ENCODE results near the gene VTA1. TPM values are rescaled to one million over a fixed set of nuclear protein-coding genes. Genes with fewer than 3 reads are reported as not detected.
"Not testable (repeated sequence)": the region's sequence is repeated elsewhere in the genome, so short reads cannot be mapped to it uniquely, and the experiment has no call there.

Gene VTA1, protein sequence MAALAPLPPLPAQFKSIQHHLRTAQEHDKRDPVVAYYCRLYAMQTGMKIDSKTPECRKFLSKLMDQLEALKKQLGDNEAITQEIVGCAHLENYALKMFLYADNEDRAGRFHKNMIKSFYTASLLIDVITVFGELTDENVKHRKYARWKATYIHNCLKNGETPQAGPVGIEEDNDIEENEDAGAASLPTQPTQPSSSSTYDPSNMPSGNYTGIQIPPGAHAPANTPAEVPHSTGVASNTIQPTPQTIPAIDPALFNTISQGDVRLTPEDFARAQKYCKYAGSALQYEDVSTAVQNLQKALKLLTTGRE
- 10 to 100 TPM; 37.0 to 37.6 TPM for total RNA-seq

DNA sequence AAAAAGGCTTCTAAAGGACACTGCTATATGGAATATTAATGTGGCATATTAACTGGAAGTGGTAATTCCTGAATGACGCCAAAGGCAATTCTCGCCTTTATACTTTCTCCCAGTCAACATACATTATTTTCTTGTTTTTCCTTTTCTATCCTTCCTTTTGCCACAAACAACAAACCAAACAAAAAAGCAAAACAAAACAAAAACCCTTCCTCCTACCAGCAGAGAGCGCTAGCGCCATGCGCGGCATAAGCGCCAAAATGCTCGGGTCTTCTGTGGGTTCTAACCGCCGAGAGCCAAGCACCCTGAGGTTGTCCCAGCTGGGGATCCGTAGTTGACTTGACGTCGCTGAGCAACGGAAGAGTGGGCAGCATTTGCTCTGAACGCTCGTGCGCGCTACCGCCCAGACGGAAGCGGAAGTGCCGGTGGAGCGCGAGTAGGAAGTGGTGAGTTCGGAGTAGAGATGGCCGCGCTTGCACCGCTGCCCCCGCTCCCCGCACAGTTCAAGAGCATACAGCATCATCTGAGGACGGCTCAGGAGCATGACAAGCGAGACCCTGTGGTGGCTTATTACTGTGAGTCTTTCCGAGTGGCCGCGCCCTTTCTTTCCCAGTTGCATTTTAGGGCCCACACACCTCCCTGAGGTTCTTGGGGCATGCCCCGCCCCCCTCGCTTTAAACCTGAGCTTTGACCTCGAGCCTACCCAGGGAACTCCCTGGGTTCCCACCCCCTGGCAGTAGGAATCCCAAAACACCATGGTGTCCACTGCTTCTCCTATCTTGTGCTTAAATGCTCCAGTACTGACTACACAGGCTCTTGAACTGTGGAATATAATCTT is at the start of gene VTA1, which contains the start of gene NMBR:
VTA1 (plus strand) TSS at position 436 of the 835 bp plus-strand sequence; CDS start at position 461, 25 bp downstream.
NMBR (minus strand) TSS at position 295 of the 835 bp plus-strand sequence. CDS start 58,464 bp downstream, outside the sequence.
- Mint-ChIP-seq H3K36me3 (ENCODE audit: low read depth) (peaks cover 28% of the 10 kb centered on the region), H3K27me3 (no peaks in the 10 kb centered on the region), H3K9me3 (no peaks in the 10 kb centered on the region), H3K27ac (peak within 1 kb of the TSS; percentile 83), H3K4me3 (peak within 1 kb of the TSS; percentile 94), H3K4me1 (peaks cover 48% of the 10 kb centered on the region)
- CTCF ChIA-PET: interaction anchor here (1.0 to 3.1 kb wide), 10 partner anchors 9 to 328 kb away, joined by 3 to 37 read pairs (median 5); no protein-coding TSS in a partner anchor
- peak; percentile 97 for DNase-seq
- POLR2A ChIA-PET: interaction anchor here (0.8 to 2.1 kb wide), 3 partner anchors 9 to 61 kb away, joined by 3 to 16 read pairs (median 7); no protein-coding TSS in a partner anchor

DNA sequence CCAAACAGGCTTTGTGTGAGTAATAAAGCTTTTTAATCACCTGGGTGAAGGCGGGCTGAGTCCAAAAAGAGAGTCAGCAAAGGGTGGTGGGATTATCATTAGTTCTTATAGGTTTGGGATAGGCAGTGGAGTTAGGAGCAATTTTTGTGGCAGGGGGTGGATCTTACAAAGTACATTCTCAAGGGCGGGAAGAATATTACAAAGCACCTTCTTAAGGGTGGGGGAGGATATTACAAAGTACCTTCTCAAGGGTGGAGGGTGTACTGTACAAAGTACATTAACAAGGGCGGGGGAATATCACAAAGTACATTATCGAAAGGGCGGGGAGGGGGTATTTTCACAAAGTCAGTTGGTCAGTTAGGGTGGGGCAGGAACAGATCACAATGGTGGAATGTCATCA is 42.2 kb upstream of the VTA1 start:
- H3K27ac Mint-ChIP-seq; H3K27me3 Mint-ChIP-seq; CTCF ChIA-PET; H3K4me1 Mint-ChIP-seq; H3K9me3 Mint-ChIP-seq; DNase-seq; POLR2A ChIA-PET; H3K36me3 Mint-ChIP-seq (ENCODE audit: low read depth); H3K4me3 Mint-ChIP-seq: not testable (repeated sequence)

DNA sequence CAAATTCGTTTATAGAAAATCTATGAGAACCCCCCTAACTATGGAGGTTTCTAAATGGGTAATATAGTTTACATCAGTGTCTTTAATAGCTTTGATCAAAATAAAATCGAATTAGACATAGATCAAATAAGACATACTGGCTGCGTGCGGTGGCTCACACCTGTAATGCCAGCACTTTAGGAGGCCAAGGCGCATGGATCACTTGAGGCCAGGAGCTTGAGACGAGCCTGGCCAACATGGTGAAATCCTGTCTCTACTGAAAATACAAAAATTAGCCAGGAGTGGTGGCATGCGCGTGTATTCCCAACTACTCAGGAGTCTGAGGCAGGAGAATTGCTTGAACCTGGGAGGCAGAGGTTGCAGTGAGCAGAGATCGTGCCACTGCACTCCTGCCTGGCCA is 36.2 kb upstream of the VTA1 start:
- H3K27ac Mint-ChIP-seq; H3K36me3 Mint-ChIP-seq (ENCODE audit: low read depth); DNase-seq; POLR2A ChIA-PET; H3K27me3 Mint-ChIP-seq; H3K9me3 Mint-ChIP-seq; H3K4me3 Mint-ChIP-seq; H3K4me1 Mint-ChIP-seq: not testable (repeated sequence)
- CTCF ChIA-PET: interaction anchor here (1.1 to 1.5 kb wide), 4 partner anchors 8 to 426 kb away, joined by 3 to 4 read pairs (median 4); no protein-coding TSS in a partner anchor

DNA sequence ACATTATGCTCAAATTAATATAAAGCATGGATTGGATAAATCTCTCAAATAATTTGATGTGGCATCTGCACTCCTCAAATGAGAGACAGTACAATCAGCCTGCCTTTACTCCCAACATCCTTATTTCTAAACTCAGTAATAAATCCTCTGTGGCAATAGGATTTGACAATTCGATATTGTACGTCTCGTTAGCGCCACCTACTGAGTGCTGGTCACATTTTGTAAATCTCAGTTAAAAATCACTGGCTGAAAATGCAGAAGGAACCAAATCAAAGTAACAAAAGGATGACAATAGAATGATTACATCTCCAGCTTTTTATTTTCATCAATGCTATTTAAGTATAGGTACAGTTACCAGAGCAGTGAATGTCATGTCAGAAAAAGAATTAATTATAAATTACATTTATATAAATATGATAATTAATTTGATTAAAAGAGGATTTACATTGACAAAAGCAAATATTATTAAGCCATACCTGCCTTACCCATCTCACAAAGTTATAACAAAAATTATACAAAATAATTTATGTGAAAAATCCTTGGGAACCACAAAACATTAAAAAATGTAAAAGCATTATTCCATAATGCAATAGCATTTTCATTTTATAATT is 34.5 kb upstream of the VTA1 start:
- CTCF ChIA-PET: interaction anchor here (0.8 to 1.5 kb wide), 6 partner anchors 9 to 436 kb away, joined by 3 to 6 read pairs (median 3); no protein-coding TSS in a partner anchor
- POLR2A ChIA-PET: no interaction called here
- H3K4me1 Mint-ChIP-seq: no peaks in the 10 kb centered on the region
- no peak overlapping the region for H3K27ac Mint-ChIP-seq
- H3K9me3 Mint-ChIP-seq: no peaks in the 10 kb centered on the region
- H3K36me3 Mint-ChIP-seq (ENCODE audit: low read depth): no peaks in the 10 kb centered on the region
- DNase-seq: peak; percentile 69
- H3K4me3 Mint-ChIP-seq: no peak overlapping the region
- H3K27me3 Mint-ChIP-seq: no peaks in the 10 kb centered on the region

DNA sequence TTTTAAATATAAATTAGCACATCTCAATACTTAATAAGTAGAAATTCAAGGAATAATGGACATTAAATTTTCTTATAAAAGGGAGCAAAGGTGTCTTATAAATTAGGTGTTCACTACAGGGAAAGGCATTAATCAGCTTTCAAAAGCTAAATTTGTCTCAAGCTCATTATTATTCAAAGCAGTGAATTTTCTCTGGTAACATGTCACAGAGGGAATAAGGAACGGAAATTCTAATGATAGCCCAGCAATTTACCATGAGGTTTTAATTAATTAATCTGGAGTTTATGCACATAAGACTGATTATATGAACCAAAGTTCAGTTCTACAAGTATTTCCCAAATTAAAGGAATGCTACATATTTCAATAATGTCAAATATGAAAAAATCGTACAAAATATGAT is 29.7 kb upstream of the VTA1 start:
- Mint-ChIP-seq H3K36me3 (ENCODE audit: low read depth) (no peaks in the 10 kb centered on the region), H3K27me3 (no peaks in the 10 kb centered on the region), H3K9me3 (no peaks in the 10 kb centered on the region), H3K4me3 (no peak overlapping the region), H3K4me1 (no peaks in the 10 kb centered on the region), H3K27ac (no peak overlapping the region)
- ChIA-PET POLR2A (no interaction called here), CTCF (no interaction called here)
- DNase-seq: no peak

DNA sequence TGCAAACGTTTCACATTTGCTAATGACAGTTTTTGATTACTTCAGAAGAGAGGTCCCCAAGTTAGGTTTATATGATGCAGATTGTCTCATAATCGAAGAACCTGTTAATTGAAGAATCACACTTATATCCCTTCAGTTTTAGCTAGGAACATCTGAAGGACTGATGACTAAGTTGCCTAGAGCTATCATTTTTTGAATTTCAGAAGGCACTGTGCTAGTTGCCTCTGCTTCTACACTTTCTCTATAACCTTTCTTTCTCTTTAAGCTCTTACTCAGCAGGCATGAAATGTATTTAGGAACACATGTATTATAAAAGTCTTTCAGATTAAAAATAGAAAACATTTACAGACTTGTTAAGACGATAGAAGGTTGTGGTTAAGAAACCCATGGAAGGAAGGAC is 28.7 kb upstream of the VTA1 start:
- Mint-ChIP-seq H3K9me3 (no peaks in the 10 kb centered on the region), H3K27ac (no peak overlapping the region), H3K27me3 (no peaks in the 10 kb centered on the region), H3K4me3 (no peak overlapping the region), H3K36me3 (ENCODE audit: low read depth) (no peaks in the 10 kb centered on the region), H3K4me1 (no peaks in the 10 kb centered on the region)
- CTCF ChIA-PET: no interaction called here
- POLR2A ChIA-PET: no interaction called here
- no peak for DNase-seq

DNA sequence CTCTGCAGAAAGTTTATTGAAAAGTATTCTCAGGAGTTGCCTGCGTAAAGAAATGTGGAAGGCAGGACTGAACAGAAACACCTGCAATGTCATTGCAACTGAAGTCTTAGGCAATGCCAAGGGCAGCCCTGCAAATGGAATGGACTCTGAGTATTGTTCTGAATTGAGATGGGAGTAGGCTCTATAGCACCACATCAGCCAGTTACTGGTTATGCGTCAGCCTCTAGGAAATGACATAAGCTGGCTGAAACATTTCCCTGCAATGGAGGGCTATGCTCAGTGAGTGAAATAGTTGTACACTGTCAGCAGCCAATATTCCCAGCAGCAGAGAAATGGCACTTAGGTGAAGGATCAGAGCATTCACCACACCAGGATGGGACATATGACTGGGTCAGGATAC is 28.1 kb upstream of the VTA1 start:
- Mint-ChIP-seq H3K27ac (no peak overlapping the region), H3K4me1 (no peaks in the 10 kb centered on the region)

DNA sequence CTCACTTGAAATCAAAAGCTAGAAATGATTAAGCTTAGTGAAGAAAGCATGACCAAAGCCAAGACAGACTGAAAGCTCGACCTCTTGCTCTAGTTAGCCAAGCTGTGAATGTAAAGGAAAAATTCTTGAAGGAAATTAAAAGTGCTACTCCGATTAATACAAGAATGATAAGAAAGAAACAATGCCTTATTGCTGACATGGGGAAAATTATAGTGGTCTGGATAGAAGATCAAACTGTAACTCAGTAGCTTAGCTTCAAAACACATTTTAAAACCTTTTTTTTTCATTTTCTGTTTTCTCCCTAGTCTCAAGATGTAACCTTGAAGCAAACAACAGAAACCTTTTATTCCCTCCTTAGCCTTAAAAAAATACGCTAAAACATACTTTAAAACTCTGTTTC is 25.7 kb upstream of the VTA1 start:
- no peak overlapping the region for H3K27ac Mint-ChIP-seq
- no peaks in the 10 kb centered on the region for H3K36me3 Mint-ChIP-seq (ENCODE audit: low read depth)
- peaks cover 1% of the 10 kb centered on the region for H3K27me3 Mint-ChIP-seq
- no peak overlapping the region for H3K4me3 Mint-ChIP-seq
- CTCF ChIA-PET: interaction anchor here (1.4 kb wide), 1 partner anchor 26 kb away, joined by 3 read pairs; the partner anchor contains the start of genes NMBR and VTA1
- no peaks in the 10 kb centered on the region for H3K4me1 Mint-ChIP-seq
- DNase-seq: no peak
- H3K9me3 Mint-ChIP-seq: no peaks in the 10 kb centered on the region
- POLR2A ChIA-PET: no interaction called here

More for the DNA sequence above, 28.1 kb upstream of the VTA1 start:
- Mint-ChIP-seq H3K9me3 (no peaks in the 10 kb centered on the region), H3K4me3 (no peak overlapping the region), H3K36me3 (ENCODE audit: low read depth) (no peaks in the 10 kb centered on the region), H3K27me3 (no peaks in the 10 kb centered on the region)
- CTCF ChIA-PET: no interaction called here
- POLR2A ChIA-PET: no interaction called here
- DNase-seq: no peak

DNA sequence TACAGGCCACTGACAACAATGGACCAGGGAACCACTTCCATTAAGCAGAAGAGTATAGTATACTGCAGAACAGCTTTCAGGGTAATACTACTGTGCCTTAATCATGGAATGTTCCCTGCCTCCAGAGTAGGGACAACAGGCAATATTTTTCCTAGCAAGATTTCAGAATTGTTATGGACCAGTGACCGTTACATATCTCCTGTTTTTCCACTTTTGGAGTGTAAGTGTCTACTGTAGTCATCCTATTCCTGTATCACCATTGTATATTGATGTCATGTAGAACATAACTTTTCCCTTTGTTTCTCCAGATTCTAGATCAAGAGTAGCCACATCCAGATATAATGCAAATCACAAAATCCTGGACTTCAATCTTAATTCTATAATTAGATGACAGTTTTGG is 16.2 kb upstream of the VTA1 start:
- Mint-ChIP-seq H3K27ac (no peak overlapping the region), H3K4me1 (no peaks in the 10 kb centered on the region), H3K27me3 (peaks cover 11% of the 10 kb centered on the region), H3K9me3 (no peaks in the 10 kb centered on the region), H3K4me3 (no peak overlapping the region), H3K36me3 (ENCODE audit: low read depth) (no peaks in the 10 kb centered on the region)
- ChIA-PET POLR2A (no interaction called here), CTCF (no interaction called here)
- no peak for DNase-seq

DNA sequence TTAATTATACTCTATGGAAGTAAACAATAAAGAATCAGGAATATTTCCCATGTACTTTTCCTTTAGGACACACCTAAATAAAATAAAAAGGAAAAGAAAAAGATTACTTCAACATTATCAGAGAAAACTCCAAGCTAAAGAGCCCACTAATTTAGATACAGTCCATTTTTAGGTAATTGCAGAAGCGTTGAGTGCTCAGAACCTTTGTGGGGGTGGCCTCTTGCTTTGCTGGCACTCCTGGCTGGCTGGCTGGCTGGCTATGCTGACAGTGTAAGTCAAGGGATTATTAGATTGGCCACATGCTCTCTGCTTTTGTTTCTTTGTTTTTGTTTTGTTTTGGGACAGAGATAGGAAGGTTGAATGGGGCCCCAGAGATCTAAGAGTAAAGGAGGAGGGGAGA is 14.4 kb upstream of the VTA1 start, which contains the start of gene GJE1:
GJE1 (plus strand) TSS at position 301 of the 400 bp plus-strand sequence. CDS start 234 bp downstream, outside the sequence.
- Mint-ChIP-seq H3K27me3 (peaks cover 10% of the 10 kb centered on the region), H3K27ac (no peak within 1 kb of the TSS), H3K9me3 (no peaks in the 10 kb centered on the region), H3K4me1 (no peaks in the 10 kb centered on the region), H3K36me3 (ENCODE audit: low read depth) (no peaks in the 10 kb centered on the region), H3K4me3 (no peak within 1 kb of the TSS)
- no peak for DNase-seq
- ChIA-PET POLR2A (no interaction called here), CTCF (no interaction called here)

DNA sequence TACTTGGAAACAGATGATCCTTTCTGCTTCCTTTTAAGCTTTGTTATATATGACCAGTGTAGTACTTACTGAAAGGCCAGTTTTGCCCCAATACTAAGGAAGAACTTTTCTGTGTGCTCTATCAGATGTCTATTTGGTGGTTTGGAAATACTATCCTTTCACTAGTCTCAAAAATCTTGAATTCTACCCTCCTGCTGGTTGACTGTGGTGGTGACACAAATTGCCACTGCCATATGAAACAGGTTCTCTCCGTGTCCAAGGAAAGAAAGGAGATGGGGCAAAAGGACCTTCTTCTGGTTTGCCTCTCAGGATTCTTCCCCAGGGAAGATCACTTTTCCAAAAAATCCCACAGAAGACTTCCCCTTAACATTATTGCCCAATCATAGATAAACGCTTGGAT is 8.2 kb upstream of the VTA1 start:
- no peaks in the 10 kb centered on the region for H3K27me3 Mint-ChIP-seq
- no peak overlapping the region for H3K4me3 Mint-ChIP-seq
- no peaks in the 10 kb centered on the region for H3K36me3 Mint-ChIP-seq (ENCODE audit: low read depth)
- ChIA-PET CTCF (interaction anchor here (1.1 kb wide), 1 partner anchor 69 kb away, joined by 3 read pairs; no protein-coding TSS in a partner anchor), POLR2A (no interaction called here)
- H3K4me1 Mint-ChIP-seq: no peaks in the 10 kb centered on the region
- no peak for DNase-seq
- H3K27ac Mint-ChIP-seq: no peak overlapping the region
- no peaks in the 10 kb centered on the region for H3K9me3 Mint-ChIP-seq

DNA sequence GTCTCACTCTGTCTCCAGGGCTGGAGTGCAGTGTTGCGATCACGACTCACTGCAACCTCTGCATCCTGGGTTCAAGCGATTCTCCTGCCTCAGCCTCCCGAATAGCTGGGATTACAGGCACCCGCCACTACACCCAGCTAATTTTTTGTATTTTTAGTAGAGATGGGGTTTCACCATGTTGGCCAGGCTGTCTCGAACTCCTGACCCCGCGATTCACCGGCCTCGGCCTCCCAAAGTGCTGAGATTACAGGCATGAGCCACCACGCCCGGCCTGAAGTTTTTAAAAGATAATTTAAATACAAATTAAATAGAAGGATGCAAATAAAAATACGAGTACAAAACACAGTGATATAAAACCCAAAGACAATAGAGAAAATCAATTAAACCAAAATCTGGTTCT is 5.5 kb upstream of the VTA1 start:
- H3K36me3 Mint-ChIP-seq (ENCODE audit: low read depth); DNase-seq; H3K27ac Mint-ChIP-seq; H3K9me3 Mint-ChIP-seq; H3K27me3 Mint-ChIP-seq; H3K4me3 Mint-ChIP-seq; H3K4me1 Mint-ChIP-seq; POLR2A ChIA-PET: not testable (repeated sequence)
- CTCF ChIA-PET: interaction anchor here (3.0 kb wide), 1 partner anchor 14 kb away, joined by 11 read pairs; no protein-coding TSS in a partner anchor

DNA sequence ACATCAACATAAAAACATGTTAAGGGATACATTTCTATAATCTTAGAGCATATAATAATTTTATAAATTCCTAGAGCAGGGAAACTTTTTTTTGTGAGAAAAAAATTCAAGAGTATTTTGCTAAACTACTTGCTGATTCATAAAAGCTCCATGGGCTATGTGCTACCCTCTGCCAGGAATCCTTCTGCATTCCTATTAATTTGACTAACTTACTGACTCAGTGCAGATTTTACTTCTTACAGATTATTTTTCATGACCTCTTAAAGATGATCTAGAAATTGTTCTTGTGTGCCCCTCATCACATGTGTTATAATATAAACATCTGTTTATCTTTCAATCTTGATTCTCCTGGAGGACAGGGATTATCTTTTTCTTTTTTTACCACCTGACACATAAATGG is 5.7 kb downstream of the VTA1 start:
- H3K36me3 Mint-ChIP-seq (ENCODE audit: low read depth): peaks cover 19% of the 10 kb centered on the region
- POLR2A ChIA-PET: no interaction called here
- H3K27me3 Mint-ChIP-seq: no peaks in the 10 kb centered on the region
- H3K9me3 Mint-ChIP-seq: no peaks in the 10 kb centered on the region
- no peak for DNase-seq
- H3K4me1 Mint-ChIP-seq: peaks cover 40% of the 10 kb centered on the region
- CTCF ChIA-PET: interaction anchor here (1.4 kb wide), 1 partner anchor 55 kb away, joined by 4 read pairs; no protein-coding TSS in a partner anchor
- H3K27ac Mint-ChIP-seq: no peak overlapping the region
- H3K4me3 Mint-ChIP-seq: no peak overlapping the region
